Neural crest cell (in vitro differentiated cells): ENCODE data around the gene MMP11. TPM values are rescaled to one million over a fixed set of nuclear protein-coding genes. Genes with fewer than 3 reads are reported as not detected.

Source experiments
- DNase-seq: peaks from one replicate; pipeline ENCODE4 v3.0.0; 2021; ENCODE audit warnings: low read depth, mixed read lengths, low spot score
- H3K27ac Mint-ChIP-seq: one replicate; pipeline ENCODE4 v1.8.0; 2021; ENCODE audit warnings: mild to moderate bottlenecking, mixed read lengths; ENCODE audit not compliant: unreplicated experiment
- H3K27me3 Mint-ChIP-seq: 2 replicates; pipeline ENCODE4 v1.8.0; 2021; ENCODE audit warnings: low read depth, mild to moderate bottlenecking, mixed read lengths
- H3K36me3 Mint-ChIP-seq: 2 replicates; pipeline ENCODE4 v1.8.0; 2021; ENCODE audit warnings: low read depth, mild to moderate bottlenecking, mixed read lengths
- H3K4me1 Mint-ChIP-seq: 2 replicates; pipeline ENCODE4 v1.8.0; 2021; ENCODE audit warnings: mixed read lengths
- H3K4me3 Mint-ChIP-seq: one replicate; pipeline ENCODE4 v1.8.0; 2021; ENCODE audit warnings: mild to moderate bottlenecking, mixed read lengths
- H3K9me3 Mint-ChIP-seq: 2 replicates; pipeline ENCODE4 v1.8.0; 2021; ENCODE audit warnings: mixed read lengths
- CTCF ChIP-seq: fragments of 200-600 bp; sonication (generic); conservative IDR thresholded peaks from 2 replicates; pipeline ENCODE4 v1.5.0; 2021; ENCODE audit warnings: antibody characterized with exemption, mild to moderate bottlenecking
- total RNA-seq: library from RNA; stranded (reverse); gene quantifications from 2 replicates; pipeline ENCODE4 v1.2.1, GENCODE V29; 2021

The MMP11 gene
- total RNA-seq, 1 donor from 2014 or later: 11.2 TPM

DNA sequence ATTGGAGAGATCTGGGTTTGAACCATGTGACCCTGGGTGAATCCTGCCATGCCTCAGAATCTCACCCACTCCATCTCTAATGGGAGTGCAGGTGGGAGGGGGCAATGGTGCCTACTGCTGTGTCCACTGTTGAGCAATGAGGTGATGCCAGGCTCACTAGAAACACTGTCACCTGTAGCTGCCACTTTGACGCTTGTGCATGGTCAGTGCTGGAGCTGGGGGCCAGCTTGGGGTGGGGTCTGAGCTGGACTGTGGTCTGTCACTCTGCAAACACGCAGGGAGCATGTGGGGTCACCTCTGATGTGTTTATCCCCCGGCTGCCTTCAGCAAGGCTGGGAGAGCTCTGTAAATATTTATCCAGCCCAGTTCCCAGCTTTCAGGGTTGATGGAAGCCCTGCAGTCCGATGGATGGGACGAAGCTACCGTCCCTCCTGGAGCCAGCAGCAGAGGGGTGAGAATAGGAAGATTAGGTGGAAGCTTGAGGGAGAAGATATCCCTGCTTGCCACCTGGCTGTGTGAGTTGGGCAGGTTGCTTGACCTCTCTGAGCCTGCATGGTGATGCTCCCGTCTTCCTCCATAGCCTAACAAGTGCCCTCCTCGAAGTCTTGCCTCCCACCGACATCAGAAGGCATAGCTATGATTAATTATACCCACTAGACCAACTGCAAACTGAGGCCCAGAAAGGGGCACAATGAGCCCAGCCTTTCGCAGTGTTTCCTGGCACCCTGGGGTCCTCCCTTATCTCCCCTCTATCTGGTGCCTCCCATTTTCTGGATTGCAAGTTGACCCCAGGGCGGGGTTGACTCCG lies 1.7 kb downstream of the MMP11 start:
- Mint-ChIP-seq H3K36me3 (no peaks in the 10 kb centered on the region), H3K27ac (no peak overlapping the region), H3K27me3 (peaks cover 10% of the 10 kb centered on the region), H3K4me3 (peak overlapping the region; percentile 73), H3K4me1 (peaks cover 21% of the 10 kb centered on the region), H3K9me3 (no peaks in the 10 kb centered on the region)
- no peak for TF ChIP-seq CTCF
- no peak for DNase-seq

DNA sequence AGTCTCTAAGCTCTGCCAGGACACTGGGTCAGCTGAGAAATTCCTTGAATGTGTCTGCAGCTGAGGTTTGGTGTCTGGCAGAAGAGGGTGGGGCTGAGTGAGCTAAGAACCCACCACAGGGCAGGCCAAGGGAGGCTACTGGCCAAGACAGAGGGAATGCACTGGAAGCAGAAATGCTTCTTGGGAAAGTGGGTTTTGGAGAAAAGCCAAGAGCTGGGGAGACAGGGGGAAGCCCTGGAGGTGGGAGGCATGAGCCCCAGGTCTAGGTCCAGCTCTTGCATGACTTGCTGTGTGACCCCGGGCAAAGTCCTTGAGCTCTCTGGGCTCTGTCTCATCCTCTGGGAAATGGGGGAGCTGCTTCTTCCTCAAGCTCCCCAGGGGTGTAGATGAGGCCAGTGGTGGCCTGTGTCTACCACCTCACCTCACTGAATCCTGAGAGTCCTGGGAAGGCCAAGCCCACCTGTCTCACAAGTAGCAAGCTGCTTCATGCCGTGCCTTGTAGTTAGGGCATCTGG lies 2.3 kb downstream of the MMP11 start:
- Mint-ChIP-seq H3K27me3 (peaks cover 10% of the 10 kb centered on the region), H3K4me3 (peak overlapping the region; percentile 73), H3K27ac (no peak overlapping the region), H3K36me3 (no peaks in the 10 kb centered on the region), H3K4me1 (peaks cover 18% of the 10 kb centered on the region), H3K9me3 (no peaks in the 10 kb centered on the region)
- no peak for DNase-seq
- no peak for TF ChIP-seq CTCF

- Mint-ChIP-seq H3K27me3 (peaks cover 10% of the 10 kb centered on the region), H3K27ac (peak overlapping the region; percentile 84), H3K4me3 (peak overlapping the region; percentile 75), H3K4me1 (peaks cover 18% of the 10 kb centered on the region), H3K36me3 (no peaks in the 10 kb centered on the region), H3K9me3 (no peaks in the 10 kb centered on the region)
- TF ChIP-seq CTCF: no peak
- DNase-seq: no peak
Observed at GRCh38 chr22:23775779-23776375, 3.2 kb downstream of the MMP11 start.

GRCh38 chr22:23777776-23778576 lies 5.3 kb downstream of the MMP11 start:
- Mint-ChIP-seq H3K27me3 (peaks cover 10% of the 10 kb centered on the region), H3K4me3 (no peak overlapping the region), H3K4me1 (peaks cover 19% of the 10 kb centered on the region), H3K27ac (no peak overlapping the region), H3K36me3 (no peaks in the 10 kb centered on the region), H3K9me3 (no peaks in the 10 kb centered on the region)
- no peak for TF ChIP-seq CTCF
- no peak for DNase-seq

DNA sequence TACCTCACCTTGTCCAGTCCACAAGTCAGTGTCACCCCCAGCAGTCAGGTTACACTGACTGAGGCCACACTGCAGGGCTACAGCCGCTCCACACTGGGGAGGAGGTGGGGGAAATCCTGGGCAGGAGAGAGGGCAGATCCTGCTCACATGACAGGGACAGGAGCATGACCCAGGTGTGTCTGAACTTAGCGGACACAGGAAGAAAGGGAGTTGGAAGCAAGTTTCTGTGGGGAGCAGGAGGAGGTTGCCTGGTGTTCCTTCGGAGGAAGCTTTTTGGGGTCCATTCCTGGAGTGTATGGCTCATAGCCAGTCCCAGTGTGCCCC lies 5.9 kb downstream of the MMP11 start:
- no peaks in the 10 kb centered on the region for H3K9me3 Mint-ChIP-seq
- H3K4me1 Mint-ChIP-seq: peaks cover 14% of the 10 kb centered on the region
- H3K4me3 Mint-ChIP-seq: no peak overlapping the region
- H3K36me3 Mint-ChIP-seq: no peaks in the 10 kb centered on the region
- H3K27me3 Mint-ChIP-seq: peaks cover 4% of the 10 kb centered on the region
- DNase-seq: no peak
- H3K27ac Mint-ChIP-seq: no peak overlapping the region
- TF ChIP-seq CTCF: no peak
